Measurements from ENCODE around the gene ARF6. TPM values are rescaled to one million over a fixed set of nuclear protein-coding genes. Genes with fewer than 3 reads are reported as not detected.

The ARF6 gene
- total RNA-seq, 1 experiment from 2014 or later: 49.2 TPM

GRCh38 chr14:49930720-49931119 is 37.8 kb downstream of the ARF6 start:
- H4K5ac ChIP-seq (ENCODE audit: insufficient read length, low read depth, low read length): no peak overlapping the region
- H3K18ac ChIP-seq (ENCODE audit: insufficient read length, low read depth, low read length): no peak overlapping the region
- no peaks in the 10 kb centered on the region for H3K27me3 ChIP-seq (ENCODE audit: insufficient read depth, low read length)
- no peak overlapping the region for H3K9ac ChIP-seq (ENCODE audit: extremely low read depth, insufficient read length, low read length)
- H2BK5ac ChIP-seq (ENCODE audit: insufficient read length, low read length): no peak overlapping the region
- WGBS (ENCODE audit: extremely low coverage, insufficient read length, low lambda C conversion rate): no CpG with 5 or more reads among the region's 2 CpGs
- H4K8ac ChIP-seq (replicated peaks; ENCODE audit: insufficient read length, low read depth, low read length): no peak overlapping the region
- Mint-ChIP-seq H3K36me3 (ENCODE audit: insufficient read depth in 1 of 3, low read depth in 3 of 3) (0 out of 7 replicates have a peak, but pooled peaks cover 0 to 2% (median 0%) of the 10 kb centered on the region in 3 experiments), H3K4me1 (peaks cover 9 to 13% of the 10 kb centered on the region in 2 experiments), H3K9me3 (no peaks in the 10 kb centered on the region; a peak in 1 of 5 replicates), H3K27me3 (ENCODE audit: low read depth) (no peaks in the 10 kb centered on the region), H3K4me3 (no peak overlapping the region), H3K27ac (peak overlapping the region in 1 of 3 experiments; percentile 15; a peak in 2 of 7 replicates)
- H4K20me1 ChIP-seq (ENCODE audit: control insufficient read depth, insufficient read depth, insufficient read length): no peaks in the 10 kb centered on the region
- no peak overlapping the region for H2AFZ ChIP-seq (ENCODE audit: low read length)
- no peaks in the 10 kb centered on the region for H3K4me1 ChIP-seq (ENCODE audit: insufficient read depth, low read length)
- no peak overlapping the region for H2BK15ac ChIP-seq (ENCODE audit: low read depth, low read length)
- no peak overlapping the region for H2AK5ac ChIP-seq (ENCODE audit: insufficient read length, low read length)
- DNase-seq: no peak
- H3K27ac ChIP-seq (ENCODE audit: insufficient read length, low read depth, low read length): no peak overlapping the region
- TF ChIP-seq CTCF (conservative IDR thresholded peaks at IDR 0.05): no peak
- H2BK120ac ChIP-seq (ENCODE audit: low read depth, low read length, poor library complexity, severe bottlenecking): no peak overlapping the region
- no peak overlapping the region for H2BK20ac ChIP-seq (ENCODE audit: low read depth, low read length, poor library complexity, severe bottlenecking)
- no peaks in the 10 kb centered on the region for H3K23me2 ChIP-seq (ENCODE audit: insufficient read length, low read depth, low read length, poor library complexity, severe bottlenecking)
- no peak overlapping the region for H3T11ph ChIP-seq (ENCODE audit: low read length)
- no peaks in the 10 kb centered on the region for H3K79me2 ChIP-seq (ENCODE audit: insufficient read depth, low read length)
- no peak overlapping the region for H3K14ac ChIP-seq (ENCODE audit: insufficient read depth, low read length)
- no peak overlapping the region for H3K4ac ChIP-seq (ENCODE audit: low read depth, low read length)
- no peaks in the 10 kb centered on the region for H3K79me1 ChIP-seq (ENCODE audit: insufficient read depth, low read depth, low read length, poor library complexity, severe bottlenecking)
- no peak overlapping the region for H3K23ac ChIP-seq (ENCODE audit: insufficient read length, low read depth, low read length)
- no peak overlapping the region for H4K91ac ChIP-seq (ENCODE audit: insufficient read length, low read depth, low read length)
- no peak overlapping the region for H2BK12ac ChIP-seq (ENCODE audit: insufficient read length, low read depth, low read length)
- no peak overlapping the region for H3K56ac ChIP-seq (ENCODE audit: insufficient read length, low read depth, low read length)
- H3K9me3 ChIP-seq (ENCODE audit: control insufficient read depth, low read depth, low read length): no peaks in the 10 kb centered on the region
- no peak overlapping the region for H3K4me2 ChIP-seq (ENCODE audit: insufficient read depth, insufficient read length, low read length)
